PC-9 (cell line): ENCODE data around the gene ARHGAP35. TPM values are rescaled to one million over a fixed set of nuclear protein-coding genes. Genes with fewer than 3 reads are reported as not detected.

Experiments used
- BruUV-seq: library from RNA; stranded (reverse); fragments of 400-500 nt; replicated peaks from 2 replicates; lab custom pipeline; 2021; lab: Mats Ljungman, UMichigan
- CTCF ChIA-PET: fragments of 300-600 bp; sonication (Branson Sonifier 250); formaldehyde crosslinking; loops from one replicate; lab custom pipeline; 2022; ENCODE audit warnings: antibody characterized with exemption; lab: Charles Lee
- POLR2A ChIA-PET: fragments of 300-600 bp; sonication (Branson Sonifier 250); formaldehyde crosslinking; loops from one replicate; lab custom pipeline; 2022; ENCODE audit warnings: antibody characterized with exemption; ENCODE audit not compliant: unreplicated experiment; lab: Charles Lee
- DNase-seq, 2 experiments: peaks; one replicate each; pipeline versions ENCODE4 v3.0.0 to v3.0.0-alpha.2; 2015 to 2022; ENCODE audit warnings: mixed read lengths in 1 of 2
- H2AFZ ChIP-seq: fragments of 200-600 bp; sonication (generic); 2 replicates; pipeline ENCODE4 v1.8.1; 2017; ENCODE audit warnings: antibody characterized with exemption
- H3F3A ChIP-seq: fragments of 200-600 bp; sonication (generic); 2 replicates; pipeline ENCODE4 v1.8.1; 2017; ENCODE audit warnings: antibody characterized with exemption, mild to moderate bottlenecking, low read depth; ENCODE audit not compliant: insufficient read depth
- H3K27ac ChIP-seq: fragments of 200-600 bp; sonication (generic); 2 replicates; pipeline ENCODE4 v1.6.1; 2016; ENCODE audit warnings: mixed run types
- H3K27me3 ChIP-seq: fragments of 200-600 bp; sonication (generic); 2 replicates; pipeline ENCODE4 v1.6.1; 2016; ENCODE audit warnings: low read depth, mixed run types; ENCODE audit not compliant: insufficient read depth
- H3K36me3 ChIP-seq: fragments of 200-600 bp; sonication (generic); 2 replicates; pipeline ENCODE4 v1.6.1; 2016; ENCODE audit warnings: low read depth, mixed run types
- H3K4me1 ChIP-seq: fragments of 200-600 bp; sonication (generic); replicated peaks from 2 replicates; pipeline ENCODE4 v1.6.1; 2016; ENCODE audit warnings: mixed run types; ENCODE audit not compliant: insufficient read depth
- H3K4me2 ChIP-seq: fragments of 200-600 bp; sonication (generic); 2 replicates; pipeline ENCODE4 v1.6.1; 2017; ENCODE audit warnings: mixed run types
- H3K4me3 ChIP-seq: fragments of 200-600 bp; sonication (generic); 2 replicates; pipeline ENCODE4 v1.6.1; 2016; ENCODE audit warnings: mixed run types
- H3K79me2 ChIP-seq: fragments of 200-600 bp; sonication (generic); 2 replicates; pipeline ENCODE4 v1.6.1; 2017; ENCODE audit warnings: low read depth, mixed run types
- H3K9me2 ChIP-seq: fragments of 200-600 bp; sonication (generic); 2 replicates; pipeline ENCODE4 v1.8.1; 2017; ENCODE audit warnings: mild to moderate bottlenecking; ENCODE audit not compliant: insufficient read depth
- H3K9me3 ChIP-seq: fragments of 200-600 bp; sonication (generic); 2 replicates; pipeline ENCODE4 v1.8.1; 2016; ENCODE audit warnings: low read depth; ENCODE audit not compliant: insufficient read depth
- H4K20me1 ChIP-seq: fragments of 200-600 bp; sonication (generic); 2 replicates; pipeline ENCODE4 v1.8.1; 2017; ENCODE audit not compliant: insufficient read depth
- CTCF ChIP-seq: fragments of 200-600 bp; sonication (generic); conservative IDR thresholded peaks from 2 replicates; pipeline ENCODE4 v1.6.1; 2017; ENCODE audit warnings: mixed run types, antibody characterized with exemption, mild to moderate bottlenecking, moderate library complexity
- EZH2 ChIP-seq: fragments of 200-600 bp; sonication (generic); IDR thresholded peaks from 2 replicates; pipeline ENCODE4 v1.8.0; 2017; ENCODE audit warnings: antibody characterized with exemption, low read depth
- intact Hi-C: fragments of 100-400 bp; cut with micrococcal nuclease; formaldehyde crosslinking; loops from one replicate; pipeline ENCODE4 v1.10.0; 2022; ENCODE audit not compliant: unreplicated experiment
- total RNA-seq: library from RNA; stranded (reverse); gene quantifications from 2 replicates; pipeline ENCODE4 v1.2.3, GENCODE V29; 2021

ARHGAP35 gene
- total RNA-seq, 1 experiment from 2014 or later = 104 TPM

GRCh38 chr19:46896076-46896794 is 35.4 kb downstream of the ARHGAP35 start:
- POLR2A ChIA-PET = no interaction called here
- CTCF ChIA-PET = no interaction called here
- H3K4me3 ChIP-seq = no peak overlapping the region
- intact Hi-C loops = no loop called here
- H3K9me2 ChIP-seq = no peaks in the 10 kb centered on the region
- H4K20me1 ChIP-seq = no peaks in the 10 kb centered on the region
- H3K27me3 ChIP-seq = no peaks in the 10 kb centered on the region
- H3F3A ChIP-seq = peaks cover 56% of the 10 kb centered on the region
- peaks cover 13% of the 10 kb centered on the region for H3K36me3 ChIP-seq
- no peak overlapping the region for H3K27ac ChIP-seq
- no peak overlapping the region for H2AFZ ChIP-seq
- no peak for DNase-seq
- no peak overlapping the region for H3K4me2 ChIP-seq
- H3K79me2 ChIP-seq = peaks cover 100% of the 10 kb centered on the region
- TF ChIP-seq EZH2 (no peak), CTCF (no peak)
- H3K9me3 ChIP-seq = no peaks in the 10 kb centered on the region
- BruUV-seq = TSS peak; percentile 3
- peaks cover 67% of the 10 kb centered on the region for H3K4me1 ChIP-seq

- no peak overlapping the region for H3K4me2 ChIP-seq
- H3K4me3 ChIP-seq = no peak overlapping the region
- H3K9me3 ChIP-seq = no peaks in the 10 kb centered on the region
- H2AFZ ChIP-seq = no peak overlapping the region
- peaks cover 7% of the 10 kb centered on the region; the same call in 1 of the 2 replicates for H3K36me3 ChIP-seq
- H3K27ac ChIP-seq = 0 out of 2 replicates have a peak overlapping the region, but pooled peaks have one; percentile 95
- ChIA-PET CTCF (no interaction called here), POLR2A (no interaction called here)
- H3K79me2 ChIP-seq = peaks cover 91% of the 10 kb centered on the region
- no TSS peak for BruUV-seq
- H3K9me2 ChIP-seq = no peaks in the 10 kb centered on the region
- no peaks in the 10 kb centered on the region for H4K20me1 ChIP-seq
- H3F3A ChIP-seq = peaks cover 73% of the 10 kb centered on the region
- TF ChIP-seq EZH2 (no peak), CTCF (no peak)
- intact Hi-C loops = no loop called here
- no peaks in the 10 kb centered on the region for H3K27me3 ChIP-seq
- no peak for DNase-seq
- H3K4me1 ChIP-seq = peaks cover 72% of the 10 kb centered on the region
Observed at GRCh38 chr19:46898731-46899130, 37.9 kb downstream of the ARHGAP35 start.

GRCh38 chr19:46900341-46900740 is 39.5 kb downstream of the ARHGAP35 start:
- POLR2A ChIA-PET = no interaction called here
- TF ChIP-seq EZH2 (no peak), CTCF (no peak)
- Histone ChIP-seq H3K9me3 (no peaks in the 10 kb centered on the region), H3K4me1 (peaks cover 76% of the 10 kb centered on the region), H3K9me2 (no peaks in the 10 kb centered on the region), H3K27ac (peak overlapping the region; percentile 95), H3K27me3 (no peaks in the 10 kb centered on the region), H3K36me3 (peaks cover 7% of the 10 kb centered on the region; the same call in 1 of the 2 replicates), H2AFZ (no peak overlapping the region), H4K20me1 (no peaks in the 10 kb centered on the region), H3K79me2 (peaks cover 91% of the 10 kb centered on the region), H3F3A (peaks cover 77% of the 10 kb centered on the region), H3K4me3 (no peak overlapping the region), H3K4me2 (peak overlapping the region; percentile 76)
- intact Hi-C loops = loop anchor here (5.0 kb wide), 1 partner anchor 113 kb away; the partner anchor contains the start of gene SLC1A5
- DNase-seq = peak in 1 of 2 experiments; percentile 63
- CTCF ChIA-PET = interaction anchor here (0.5 kb wide), 1 partner anchor 44 kb away, joined by 3 read pairs; no protein-coding TSS in a partner anchor
- BruUV-seq = no TSS peak
